MM.1S (cell line): ENCODE measurements around the gene NLRC3.

ENCODE experiments used
- DNase-seq: peaks from one replicate; pipeline ENCODE4 v3.0.0-alpha.2; 2015
- H2AFZ ChIP-seq: fragments of 300-600 bp; sonication (generic); 2 replicates; pipeline ENCODE4 v1.6.0; 2016; ENCODE audit warnings: antibody characterized with exemption, low read length
- H3F3A ChIP-seq: fragments of 300-600 bp; sonication (generic); 2 replicates; pipeline ENCODE4 v1.6.1; 2016; ENCODE audit warnings: mild to moderate bottlenecking, antibody characterized with exemption, low read length, moderate library complexity, mixed read lengths; ENCODE audit not compliant: insufficient read depth
- H3K27ac ChIP-seq: fragments of 300-600 bp; sonication (generic); 2 replicates; pipeline ENCODE4 v1.5.1; 2016; ENCODE audit warnings: mild to moderate bottlenecking, low read length
- H3K27me3 ChIP-seq: fragments of 300-600 bp; sonication (generic); replicated peaks from 2 replicates; pipeline ENCODE4 v1.6.0; 2016; ENCODE audit warnings: low read length; ENCODE audit not compliant: insufficient read depth
- H3K36me3 ChIP-seq: fragments of 300-600 bp; sonication (generic); replicated peaks from 2 replicates; pipeline ENCODE4 v1.6.1; 2016; ENCODE audit warnings: mild to moderate bottlenecking, low read length, mixed read lengths; ENCODE audit not compliant: insufficient read depth
- H3K4me1 ChIP-seq: fragments of 300-600 bp; sonication (generic); 2 replicates; pipeline ENCODE4 v1.6.1; 2016; ENCODE audit warnings: low read length, mixed read lengths
- H3K4me2 ChIP-seq: fragments of 300-600 bp; sonication (generic); 2 replicates; pipeline ENCODE4 v1.6.0; 2016; ENCODE audit warnings: low read depth, low read length
- H3K4me3 ChIP-seq: fragments of 300-600 bp; sonication (generic); 2 replicates; pipeline ENCODE4 v1.5.1; 2016; ENCODE audit warnings: low read length, mixed read lengths
- H3K79me2 ChIP-seq: fragments of 300-600 bp; sonication (generic); 2 replicates; pipeline ENCODE4 v1.6.1; 2016; ENCODE audit warnings: mixed run types, low read length, mixed read lengths
- H3K9ac ChIP-seq: fragments of 300-600 bp; sonication (generic); 2 replicates; pipeline ENCODE4 v1.6.1; 2016; ENCODE audit warnings: low read length, mixed read lengths
- H3K9me2 ChIP-seq: fragments of 300-600 bp; sonication (generic); replicated peaks from 2 replicates; pipeline ENCODE4 v1.6.1; 2016; ENCODE audit warnings: mild to moderate bottlenecking, low read length, mixed read lengths; ENCODE audit not compliant: insufficient read depth
- H3K9me3 ChIP-seq: fragments of 300-600 bp; sonication (generic); replicated peaks from 2 replicates; pipeline ENCODE4 v1.6.1; 2016; ENCODE audit warnings: mild to moderate bottlenecking, low read length, mixed read lengths; ENCODE audit not compliant: insufficient read depth
- H4K20me1 ChIP-seq: fragments of 300-600 bp; sonication (generic); 2 replicates; pipeline ENCODE4 v1.6.1; 2016; ENCODE audit warnings: mild to moderate bottlenecking, low read length, moderate library complexity, mixed read lengths; ENCODE audit not compliant: insufficient read depth
- EZH2 ChIP-seq: fragments of 300-600 bp; sonication (generic); optimal IDR thresholded peaks from 2 replicates; pipeline ENCODE3; 2017; ENCODE audit warnings: low read depth, mild to moderate bottlenecking, antibody characterized with exemption, low read length, mixed read lengths
- EZH2phosphoT487 ChIP-seq: fragments of 300-600 bp; sonication (generic); IDR thresholded peaks from 2 replicates; pipeline ENCODE4 v1.6.1; 2018; ENCODE audit warnings: antibody characterized with exemption, low read length
- TF ChIP-seq, protein P1 (sequence below): fragments of 300-600 bp; sonication (generic); IDR thresholded peaks from 2 replicates; pipeline ENCODE4 v1.5.1; 2016; ENCODE audit warnings: antibody characterized with exemption, low read length, mixed read lengths

The NLRC3 gene

DNA sequence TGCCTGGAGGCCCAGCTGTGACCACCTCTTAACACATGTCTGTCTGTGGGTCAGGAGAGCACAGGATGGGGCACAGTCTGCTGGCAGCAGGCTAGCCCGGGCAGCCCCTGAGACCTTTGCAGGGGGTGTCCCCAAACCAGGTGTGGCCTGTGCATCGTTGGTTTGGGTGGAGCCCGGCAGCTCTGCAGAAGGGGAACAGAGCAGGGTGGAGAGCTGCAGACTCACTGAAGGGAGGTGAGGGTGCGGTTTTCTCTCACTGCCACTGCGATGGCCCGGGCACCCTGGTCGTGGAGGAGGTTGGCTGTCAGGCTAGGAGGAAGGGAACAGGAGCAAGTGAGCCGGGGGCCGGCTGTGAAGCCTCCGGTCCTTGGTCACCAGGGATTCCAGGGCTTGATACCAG lies 28.8 kb downstream of the NLRC3 start:
- DNase-seq, result no peak
- Histone ChIP-seq H3K36me3 (no peaks in the 10 kb centered on the region), H3F3A (no peaks in the 10 kb centered on the region), H3K4me2 (no peak overlapping the region), H3K9me2 (no peaks in the 10 kb centered on the region), H3K9ac (no peak overlapping the region), H3K79me2 (no peaks in the 10 kb centered on the region), H3K4me3 (no peak overlapping the region), H4K20me1 (no peaks in the 10 kb centered on the region), H3K27me3 (no peaks in the 10 kb centered on the region), H2AFZ (no peak overlapping the region), H3K4me1 (no peaks in the 10 kb centered on the region), H3K9me3 (no peaks in the 10 kb centered on the region), H3K27ac (no peak overlapping the region)
- TF ChIP-seq EZH2 (no peak), EZH2phosphoT487 (no peak)
- TF ChIP-seq, protein P1, sequence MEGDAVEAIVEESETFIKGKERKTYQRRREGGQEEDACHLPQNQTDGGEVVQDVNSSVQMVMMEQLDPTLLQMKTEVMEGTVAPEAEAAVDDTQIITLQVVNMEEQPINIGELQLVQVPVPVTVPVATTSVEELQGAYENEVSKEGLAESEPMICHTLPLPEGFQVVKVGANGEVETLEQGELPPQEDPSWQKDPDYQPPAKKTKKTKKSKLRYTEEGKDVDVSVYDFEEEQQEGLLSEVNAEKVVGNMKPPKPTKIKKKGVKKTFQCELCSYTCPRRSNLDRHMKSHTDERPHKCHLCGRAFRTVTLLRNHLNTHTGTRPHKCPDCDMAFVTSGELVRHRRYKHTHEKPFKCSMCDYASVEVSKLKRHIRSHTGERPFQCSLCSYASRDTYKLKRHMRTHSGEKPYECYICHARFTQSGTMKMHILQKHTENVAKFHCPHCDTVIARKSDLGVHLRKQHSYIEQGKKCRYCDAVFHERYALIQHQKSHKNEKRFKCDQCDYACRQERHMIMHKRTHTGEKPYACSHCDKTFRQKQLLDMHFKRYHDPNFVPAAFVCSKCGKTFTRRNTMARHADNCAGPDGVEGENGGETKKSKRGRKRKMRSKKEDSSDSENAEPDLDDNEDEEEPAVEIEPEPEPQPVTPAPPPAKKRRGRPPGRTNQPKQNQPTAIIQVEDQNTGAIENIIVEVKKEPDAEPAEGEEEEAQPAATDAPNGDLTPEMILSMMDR, result no peak

DNA sequence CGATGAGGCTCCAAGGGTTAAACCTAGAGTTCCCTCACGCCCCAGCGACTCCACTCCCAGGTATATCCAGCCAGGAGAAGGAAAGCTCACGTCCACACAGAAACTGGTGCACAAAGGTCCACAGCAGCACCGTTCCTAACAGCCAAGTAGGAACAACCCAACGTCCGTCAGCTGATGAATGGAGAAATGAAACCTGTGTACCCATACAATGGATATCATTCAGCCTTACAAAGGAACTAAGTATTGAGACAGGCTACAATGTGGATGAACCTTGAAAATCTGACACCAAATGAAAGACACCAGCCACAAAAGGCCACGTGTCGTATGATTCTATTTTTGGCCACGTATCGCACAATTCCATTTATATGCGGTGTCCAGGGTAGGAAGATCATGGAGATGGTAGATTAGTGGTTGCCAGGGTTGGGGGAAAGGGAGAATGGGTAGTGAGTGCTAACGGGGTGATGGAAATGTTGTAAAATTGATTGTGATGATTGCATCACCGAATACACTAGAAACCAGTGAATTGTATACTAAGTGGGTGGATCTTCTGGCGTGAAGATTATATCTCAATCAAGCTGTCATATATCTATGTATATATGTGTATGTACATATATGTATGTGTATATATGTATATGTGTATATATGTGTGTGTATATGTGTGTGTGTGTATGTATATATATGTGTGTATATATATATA lies 30.1 kb downstream of the NLRC3 start:
- Histone ChIP-seq H3K27me3 (no peaks in the 10 kb centered on the region), H3K27ac (no peak overlapping the region), H3K9me3 (no peaks in the 10 kb centered on the region), H3K79me2 (no peaks in the 10 kb centered on the region), H3K36me3 (no peaks in the 10 kb centered on the region), H4K20me1 (no peaks in the 10 kb centered on the region), H3K4me2 (no peak overlapping the region), H3K9me2 (no peaks in the 10 kb centered on the region), H2AFZ (no peak overlapping the region), H3K4me1 (no peaks in the 10 kb centered on the region), H3F3A (no peaks in the 10 kb centered on the region), H3K9ac (no peak overlapping the region), H3K4me3 (no peak overlapping the region)
- no peak for DNase-seq
- TF ChIP-seq, protein P1, result no peak
- TF ChIP-seq EZH2phosphoT487 (no peak), EZH2 (no peak)

DNA sequence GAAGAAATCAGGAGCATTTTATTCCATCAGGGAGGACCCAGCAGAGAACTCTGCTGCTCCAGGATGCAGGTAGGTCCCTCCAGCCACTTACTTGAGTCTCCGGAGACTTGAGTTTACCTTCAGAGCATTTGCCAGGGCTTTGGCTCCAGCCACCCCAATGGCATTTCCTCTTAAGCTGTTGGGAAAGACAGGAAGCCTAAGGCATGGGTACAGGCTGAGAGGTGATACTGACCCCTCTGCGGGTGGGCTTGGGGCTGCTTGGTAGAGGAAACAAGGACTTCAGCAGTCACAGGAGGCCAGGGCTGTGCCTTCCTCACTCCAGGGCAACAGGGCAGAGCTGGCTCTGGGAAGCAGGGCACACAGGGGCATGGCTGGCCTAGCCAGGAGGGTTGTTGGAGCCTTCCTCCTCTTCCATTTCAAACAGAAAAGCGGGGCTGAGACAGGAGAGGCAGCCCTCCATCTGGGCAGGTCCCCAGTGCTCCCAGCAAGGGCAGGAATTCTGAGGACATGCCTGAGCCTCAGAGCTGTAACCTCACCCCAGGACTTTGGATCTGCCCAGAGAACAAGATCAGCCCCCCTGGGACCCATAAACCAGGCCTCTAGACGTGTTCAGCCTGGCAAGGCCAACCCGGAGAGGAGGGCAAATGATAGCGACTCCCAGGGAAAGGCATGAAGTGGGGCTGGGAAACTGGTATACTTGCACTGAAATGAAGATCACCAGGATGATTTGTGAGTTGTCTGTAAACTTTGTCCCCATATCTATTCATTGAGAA lies 34.4 kb downstream of the NLRC3 start:
- Histone ChIP-seq H2AFZ (no peak overlapping the region), H3K4me1 (no peaks in the 10 kb centered on the region), H3K79me2 (no peaks in the 10 kb centered on the region), H3K4me2 (no peak overlapping the region), H3K27me3 (no peaks in the 10 kb centered on the region), H3K27ac (no peak overlapping the region), H3K36me3 (no peaks in the 10 kb centered on the region), H3K9ac (no peak overlapping the region), H4K20me1 (no peaks in the 10 kb centered on the region), H3F3A (no peaks in the 10 kb centered on the region), H3K9me2 (no peaks in the 10 kb centered on the region), H3K9me3 (no peaks in the 10 kb centered on the region), H3K4me3 (no peak overlapping the region)
- no peak for DNase-seq
- TF ChIP-seq EZH2 (no peak), EZH2phosphoT487 (no peak)
- TF ChIP-seq, protein P1, result no peak
